NCI-H1092 (cell line): ENCODE results near the gene COPS7A.

Experiments
- DNase-seq: peaks from one replicate; lab custom pipeline; 2025; lab: John Stamatoyannopoulos, UW

COPS7A gene

DNA sequence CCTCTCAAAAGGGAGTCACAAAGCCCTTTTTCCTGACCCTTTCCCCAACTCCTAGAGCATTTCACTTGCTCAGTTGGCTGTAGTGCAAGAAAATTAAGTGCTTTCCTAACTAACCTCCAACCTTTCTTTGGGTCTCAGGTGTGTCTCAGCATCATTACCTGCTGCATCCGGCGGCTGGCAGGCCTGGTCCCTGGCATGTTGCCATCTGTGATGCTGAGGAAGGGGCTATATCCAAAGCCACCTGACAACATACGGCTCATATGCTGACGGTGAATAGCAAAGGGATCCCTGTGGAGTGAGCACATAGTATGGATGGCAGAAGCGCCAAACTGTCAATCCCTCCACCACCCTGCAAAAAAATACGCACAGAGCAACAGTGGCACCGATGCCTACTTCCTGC lies 27.9 kb downstream of the COPS7A start:
- DNase-seq, result no peak

DNA sequence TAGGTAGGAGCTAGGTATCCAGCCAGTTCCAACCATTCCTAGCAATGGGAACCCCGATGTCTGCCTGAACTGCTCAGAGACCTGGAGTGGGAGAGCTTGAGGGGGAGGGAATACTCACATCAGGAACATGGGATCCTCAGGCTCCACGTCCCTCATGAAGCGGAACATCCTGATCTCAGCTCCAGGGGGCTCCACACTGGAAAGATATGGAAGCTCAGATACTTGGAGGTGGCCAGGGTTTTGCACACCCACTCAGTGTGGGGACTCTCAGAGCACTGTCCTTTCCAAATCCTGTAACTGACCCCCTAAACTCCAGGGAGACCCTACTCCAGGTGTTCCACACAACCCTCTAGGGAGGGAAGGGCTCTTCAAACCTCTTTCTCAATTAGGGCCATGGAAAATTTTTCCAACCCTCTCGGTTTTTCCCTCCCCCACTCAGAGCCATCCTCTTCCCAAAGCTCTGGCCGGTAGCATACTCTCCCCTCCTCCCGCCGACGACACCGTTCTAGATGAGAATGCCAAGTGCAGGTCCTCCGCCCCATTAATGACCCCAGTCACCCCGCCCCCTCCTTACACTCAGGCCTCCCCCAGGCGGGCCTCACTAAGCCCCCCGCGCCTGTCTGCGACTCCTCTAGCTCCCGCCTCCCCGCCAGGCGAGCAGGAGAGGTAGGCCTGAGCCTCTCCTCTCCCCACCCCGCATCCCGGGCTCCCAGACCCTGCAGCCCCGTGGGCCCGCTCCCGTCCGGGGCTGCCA lies 28.5 kb downstream of the COPS7A start:
- peak; percentile 41 for DNase-seq

DNA sequence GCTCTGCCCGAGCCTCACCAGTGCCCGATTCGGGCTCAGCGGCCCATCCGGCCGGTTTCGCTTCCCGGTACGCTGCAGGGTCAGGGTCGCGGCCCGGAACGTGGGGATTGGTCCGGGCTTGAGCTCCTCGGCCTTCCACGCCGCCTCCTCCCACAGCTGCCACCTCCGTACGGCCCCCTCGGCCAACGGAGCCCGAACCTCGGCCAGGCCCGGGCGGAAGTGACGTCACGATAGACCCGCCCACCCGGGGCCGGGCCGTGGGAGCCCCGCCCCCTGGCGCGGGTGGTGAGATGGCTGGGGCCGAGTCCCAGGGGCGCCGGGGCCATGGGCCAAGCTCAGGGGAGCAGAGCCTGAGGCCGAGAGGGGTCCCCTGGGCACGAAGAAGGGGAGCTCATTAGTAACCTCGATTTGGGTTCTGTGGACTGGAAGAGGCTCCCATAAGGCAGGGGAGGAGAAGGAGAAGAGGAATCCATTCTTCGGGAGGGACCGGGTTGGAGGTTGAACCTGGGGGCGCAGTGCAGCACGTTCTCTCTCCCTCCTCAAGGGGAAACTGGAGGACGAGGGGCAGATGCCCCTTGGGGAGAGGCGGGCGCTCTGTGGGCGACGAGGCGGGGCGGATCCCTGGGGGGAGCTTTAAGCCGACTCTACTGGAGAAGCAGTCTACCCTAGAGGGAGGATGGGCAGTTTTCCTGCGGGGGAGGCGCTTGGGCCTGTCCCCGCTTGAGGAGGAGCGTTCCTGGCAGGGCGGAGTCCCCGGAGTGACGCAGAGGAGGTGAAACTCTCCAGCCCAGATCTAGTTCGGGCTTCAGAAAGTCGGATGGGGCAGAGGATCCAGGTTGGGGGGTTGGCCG lies 29.3 kb downstream of the COPS7A start, which contains the start of gene MLF2:
TSS of gene MLF2 (minus strand) at position 221 of the 851 bp plus-strand sequence. CDS start 807 bp downstream, outside the sequence.
- DNase-seq, result peak; percentile 89

DNA sequence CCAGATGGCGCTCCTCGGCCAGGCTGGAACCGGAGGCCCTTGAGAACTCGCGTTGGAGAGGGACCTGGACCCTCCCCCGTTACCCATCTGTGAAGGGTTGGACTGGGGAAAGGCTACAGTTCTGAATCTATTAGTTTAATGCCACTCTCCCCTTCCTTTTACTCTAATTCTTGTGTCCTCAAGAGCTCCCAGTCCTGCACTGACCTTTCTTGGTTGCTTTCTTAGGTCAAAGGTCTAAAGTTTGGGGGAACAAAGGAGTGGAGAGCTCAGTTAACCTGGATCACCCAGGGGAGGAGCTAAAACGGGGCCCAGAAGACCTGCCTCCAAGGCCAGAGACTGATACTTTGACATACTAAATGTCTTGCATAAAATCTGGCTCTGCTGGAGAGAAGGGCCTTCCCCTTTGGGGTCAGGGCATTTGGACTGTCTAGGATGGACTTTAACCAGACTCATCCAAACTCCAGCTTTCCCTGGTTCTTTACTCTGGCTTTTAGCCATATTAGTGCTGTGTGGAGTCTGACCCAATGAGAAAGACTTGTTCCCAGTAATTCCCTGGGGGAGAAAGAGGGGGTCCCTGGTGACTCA lies 30.0 kb downstream of the COPS7A start:
- DNase-seq, result no peak

- DNase-seq, result no peak
Observed at GRCh38 chr12:6754411-6754810, 30.6 kb downstream of the COPS7A start.

GRCh38 chr12:6757028-6757690 lies 33.3 kb downstream of the COPS7A start:
- DNase-seq, result no peak

- DNase-seq, result no peak
Observed at GRCh38 chr12:6758506-6759095, 34.8 kb downstream of the COPS7A start.

DNA sequence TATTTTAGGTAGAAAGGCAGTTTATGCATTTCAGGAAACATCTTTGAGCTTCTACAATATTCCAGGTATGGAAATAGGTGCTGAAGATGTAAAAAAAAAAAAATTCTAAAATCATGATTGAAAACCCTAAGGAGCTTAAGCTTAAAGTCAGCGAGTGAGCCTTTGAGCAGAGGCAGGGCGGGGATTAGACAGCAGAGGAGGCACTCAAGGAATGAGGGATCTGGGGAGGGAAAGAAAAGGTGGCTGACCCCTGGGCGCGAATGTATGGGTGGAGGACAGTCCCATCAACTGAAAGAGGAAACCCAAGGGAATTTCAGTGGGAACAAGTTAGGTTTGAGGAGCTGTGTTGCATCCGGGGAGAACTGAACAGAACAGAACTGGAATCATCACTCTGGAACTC lies 35.9 kb downstream of the COPS7A start:
- DNase-seq, result no peak

DNA sequence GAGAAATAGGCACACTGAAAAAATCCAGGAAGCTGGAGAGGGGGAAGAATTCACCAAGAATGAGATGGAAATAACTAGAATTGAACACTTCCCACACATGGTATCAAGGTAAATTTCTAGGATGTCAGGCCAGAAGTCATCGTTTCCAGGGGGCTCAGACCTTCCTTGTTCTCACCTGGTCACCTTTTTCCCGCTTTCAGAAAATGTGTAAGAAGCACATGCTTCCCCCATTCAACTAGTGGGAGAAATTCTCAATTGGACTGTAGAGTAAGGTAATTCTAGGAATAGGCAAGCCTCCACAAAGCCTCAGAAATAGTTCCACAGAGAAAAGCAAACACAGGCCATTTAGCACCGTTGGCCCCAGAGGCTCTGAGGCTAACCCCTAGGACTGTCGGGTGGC lies 39.5 kb downstream of the COPS7A start:
- no peak for DNase-seq

GRCh38 chr12:6764011-6764828 lies 40.4 kb downstream of the COPS7A start:
- peak; percentile 98 for DNase-seq

GRCh38 chr12:6765048-6765633 lies 41.3 kb downstream of the COPS7A start:
- DNase-seq, result no peak

GRCh38 chr12:6765634-6766581 lies 42.1 kb downstream of the COPS7A start, which contains the start of gene PTMS:
Gene PTMS (plus strand): TSS chr12:6766363. CDS start chr12:6766706, 343 bp downstream.
- peak; percentile 91 for DNase-seq

- peak; percentile 34 for DNase-seq
Observed at GRCh38 chr12:6766651-6767349, 43.0 kb downstream of the COPS7A start.

DNA sequence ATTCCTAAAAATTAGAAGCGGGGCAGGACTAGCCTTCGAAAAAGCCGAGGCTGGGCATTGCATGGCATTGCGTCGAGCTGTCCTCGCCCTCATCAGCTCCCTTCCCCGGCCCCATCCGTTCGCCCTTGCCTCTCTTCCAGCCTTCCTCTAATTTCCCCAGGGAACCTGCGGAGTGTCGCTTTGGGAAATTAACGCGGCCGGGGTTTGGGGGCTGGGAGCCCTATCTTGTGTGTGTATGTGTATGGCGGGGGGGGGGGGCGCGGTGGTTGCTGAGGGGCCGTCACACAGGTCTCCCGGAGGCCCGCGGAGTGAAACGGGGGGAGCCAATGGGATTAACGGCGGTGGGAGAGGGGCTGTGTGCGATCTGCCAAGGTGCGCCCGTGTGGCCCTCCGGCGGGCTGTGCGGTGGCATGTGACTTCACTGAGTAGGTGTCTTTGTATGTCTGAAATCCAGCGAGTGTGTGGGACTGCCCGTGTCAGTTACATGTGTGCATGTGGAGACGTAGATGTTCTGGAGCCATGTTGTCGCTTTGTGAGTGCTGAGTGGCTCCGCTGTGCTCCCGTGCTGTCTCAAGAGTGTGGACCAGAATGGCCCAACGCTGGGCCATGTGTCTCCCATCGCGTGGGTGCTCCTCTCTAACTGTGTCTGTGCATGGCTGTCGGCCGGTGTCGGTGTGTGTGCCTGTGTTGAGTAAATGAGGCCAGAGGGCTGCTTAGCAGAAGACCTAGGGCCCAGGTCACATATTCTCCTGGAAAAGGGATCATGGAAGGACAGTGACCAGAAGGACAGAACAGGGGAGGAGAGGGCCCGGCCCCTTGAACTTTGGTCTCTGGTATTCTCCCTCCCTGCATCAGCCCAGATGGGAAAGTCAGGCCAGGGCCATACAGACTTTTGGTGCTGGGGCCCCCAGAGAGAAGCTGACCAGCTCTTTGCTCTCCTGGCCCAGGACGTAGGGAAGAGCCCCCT lies 43.8 kb downstream of the COPS7A start:
- DNase-seq, result no peak

- DNase-seq, result no peak
Observed at GRCh38 chr12:6768437-6768914, 44.6 kb downstream of the COPS7A start.

GRCh38 chr12:6768990-6769389 lies 45.1 kb downstream of the COPS7A start:
- DNase-seq, result no peak

DNA sequence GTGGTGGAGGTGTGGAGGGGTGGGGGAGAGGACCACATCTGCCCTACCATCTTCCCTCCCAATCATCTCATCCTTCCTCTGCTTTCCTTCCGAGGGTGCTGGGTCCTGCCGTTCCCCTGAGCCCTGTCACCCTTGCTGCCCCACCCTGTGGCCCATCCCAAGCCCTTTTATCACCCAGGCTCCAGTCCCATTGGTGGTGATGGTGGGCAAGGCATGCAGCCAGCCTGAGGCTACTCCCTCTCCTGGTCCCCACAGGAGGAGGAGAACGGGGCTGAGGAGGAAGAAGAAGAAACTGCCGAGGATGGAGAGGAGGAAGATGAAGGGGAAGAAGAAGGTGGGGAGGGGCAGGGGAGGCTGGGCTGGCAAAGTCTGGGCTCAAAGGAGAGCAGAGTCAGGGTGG lies 45.8 kb downstream of the COPS7A start:
- no peak for DNase-seq
